ENCODE results near the gene CXADR.

DNA sequence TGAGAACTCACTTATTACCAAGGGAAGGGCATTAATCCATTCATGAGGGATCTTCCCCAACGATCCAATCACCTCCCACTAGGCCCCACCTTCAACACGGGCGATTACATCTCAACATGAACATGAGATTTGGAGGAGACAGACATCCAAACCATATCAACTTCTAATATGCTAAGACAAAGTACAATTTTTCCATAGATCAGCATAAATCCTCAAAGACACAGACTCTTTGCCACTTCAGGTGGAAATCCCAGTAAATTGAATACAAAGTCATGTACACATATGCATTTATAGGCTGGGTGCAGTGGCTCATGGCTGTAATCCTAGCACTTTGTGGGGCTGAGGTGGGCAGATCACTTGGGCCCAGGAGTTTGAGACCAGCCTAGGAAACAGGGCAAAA lies 18.8 kb upstream of the CXADR start:
- TF ChIP-seq, protein P1, sequence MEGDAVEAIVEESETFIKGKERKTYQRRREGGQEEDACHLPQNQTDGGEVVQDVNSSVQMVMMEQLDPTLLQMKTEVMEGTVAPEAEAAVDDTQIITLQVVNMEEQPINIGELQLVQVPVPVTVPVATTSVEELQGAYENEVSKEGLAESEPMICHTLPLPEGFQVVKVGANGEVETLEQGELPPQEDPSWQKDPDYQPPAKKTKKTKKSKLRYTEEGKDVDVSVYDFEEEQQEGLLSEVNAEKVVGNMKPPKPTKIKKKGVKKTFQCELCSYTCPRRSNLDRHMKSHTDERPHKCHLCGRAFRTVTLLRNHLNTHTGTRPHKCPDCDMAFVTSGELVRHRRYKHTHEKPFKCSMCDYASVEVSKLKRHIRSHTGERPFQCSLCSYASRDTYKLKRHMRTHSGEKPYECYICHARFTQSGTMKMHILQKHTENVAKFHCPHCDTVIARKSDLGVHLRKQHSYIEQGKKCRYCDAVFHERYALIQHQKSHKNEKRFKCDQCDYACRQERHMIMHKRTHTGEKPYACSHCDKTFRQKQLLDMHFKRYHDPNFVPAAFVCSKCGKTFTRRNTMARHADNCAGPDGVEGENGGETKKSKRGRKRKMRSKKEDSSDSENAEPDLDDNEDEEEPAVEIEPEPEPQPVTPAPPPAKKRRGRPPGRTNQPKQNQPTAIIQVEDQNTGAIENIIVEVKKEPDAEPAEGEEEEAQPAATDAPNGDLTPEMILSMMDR (IDR thresholded peaks at IDR 0.05): no peak
- TF ChIP-seq POLR2A (IDR thresholded peaks at IDR 0.05): no peak

Data from thyroid gland (tissue), 4 donors.